DND-41 (cell line): ENCODE measurements around the gene LDLRAP1.
"Not testable (repeated sequence)": the region's sequence is repeated elsewhere in the genome, so short reads cannot be mapped to it uniquely, and the experiment has no call there.

Source experiments
- ATAC-seq: fragments of 200-7000 bp; cut with Tn5 transposase; 3 replicates; pipeline ENCODE4 v1.9.1; 2021; ENCODE audit warnings: low read depth; ENCODE audit not compliant: insufficient read depth
- DNase-seq: peaks from one replicate; pipeline ENCODE4 v3.0.0-alpha.2; 2020
- H2AFZ ChIP-seq: 2 replicates; pipeline ENCODE4 v1.6.0; 2012; ENCODE audit warnings: low read depth, low read length
- H3K27ac ChIP-seq: 2 replicates; pipeline ENCODE4 v1.5.1; 2012; ENCODE audit warnings: low read length, inconsistent platforms
- H3K27me3 ChIP-seq: fragments of 200-600 bp; sonication (generic); 2 replicates; pipeline ENCODE4 v1.6.0; 2012; ENCODE audit warnings: low read length, mild to moderate bottlenecking, inconsistent platforms; ENCODE audit not compliant: insufficient read depth, poor library complexity
- H3K36me3 ChIP-seq: 2 replicates; pipeline ENCODE4 v1.5.1; 2012; ENCODE audit warnings: low read length, inconsistent platforms; ENCODE audit not compliant: insufficient read depth
- H3K4me1 ChIP-seq: 2 replicates; pipeline ENCODE4 v1.5.1; 2012; ENCODE audit warnings: mild to moderate bottlenecking, low read length; ENCODE audit not compliant: insufficient read depth
- H3K4me2 ChIP-seq: 2 replicates; pipeline ENCODE4 v1.6.0; 2012; ENCODE audit warnings: mild to moderate bottlenecking, moderate library complexity, low read length, inconsistent platforms; ENCODE audit not compliant: insufficient read depth
- H3K4me3 ChIP-seq, 2 experiments: fragments of 200-600 bp in 1 of 2; shearing (Covaris generic) in 1 of 2; 2 replicates each; pipeline ENCODE4 v1.5.1; 2012 to 2016; ENCODE audit warnings: inconsistent platforms in 2 of 2, low read length in 2 of 2, mild to moderate bottlenecking in 2 of 2, low read depth in 1 of 2, moderate library complexity in 1 of 2
- H3K79me2 ChIP-seq: 2 replicates; pipeline ENCODE4 v1.6.0; 2012; ENCODE audit warnings: low read length, inconsistent platforms; ENCODE audit not compliant: insufficient read depth
- H3K9ac ChIP-seq: 2 replicates; pipeline ENCODE4 v1.6.0; 2012; ENCODE audit warnings: low read depth, mild to moderate bottlenecking, inconsistent platforms, low read length, moderate library complexity
- H3K9me3 ChIP-seq: 2 replicates; pipeline ENCODE4 v1.5.1; 2012; ENCODE audit warnings: low read length, moderate library complexity, mild to moderate bottlenecking, inconsistent platforms; ENCODE audit not compliant: insufficient read depth, severe bottlenecking
- H4K20me1 ChIP-seq: 2 replicates; pipeline ENCODE4 v1.6.0; 2012; ENCODE audit warnings: low read length; ENCODE audit not compliant: insufficient read depth
- EZH2 ChIP-seq: IDR thresholded peaks from 3 replicates; pipeline ENCODE4 v1.6.1; 2012; ENCODE audit warnings: borderline replicate concordance, low read depth, mild to moderate bottlenecking, moderate library complexity, low read length, inconsistent platforms; ENCODE audit not compliant: severe bottlenecking
- TF ChIP-seq, protein P1 (sequence below): IDR thresholded peaks from 2 replicates; pipeline ENCODE4 v1.5.1; 2012; ENCODE audit warnings: borderline replicate concordance, low read length, moderate library complexity, mild to moderate bottlenecking; ENCODE audit not compliant: poor library complexity, severe bottlenecking; ENCODE audit errors: extremely low read depth

Gene LDLRAP1

GRCh38 chr1:25598879-25599278 lies 55.5 kb downstream of the LDLRAP1 start:
- peaks cover 4% of the 10 kb centered on the region; the same call in 1 of the 2 replicates for H4K20me1 ChIP-seq
- no peaks in the 10 kb centered on the region for H3K9me3 ChIP-seq
- TF ChIP-seq EZH2, result no peak
- TF ChIP-seq, protein P1, sequence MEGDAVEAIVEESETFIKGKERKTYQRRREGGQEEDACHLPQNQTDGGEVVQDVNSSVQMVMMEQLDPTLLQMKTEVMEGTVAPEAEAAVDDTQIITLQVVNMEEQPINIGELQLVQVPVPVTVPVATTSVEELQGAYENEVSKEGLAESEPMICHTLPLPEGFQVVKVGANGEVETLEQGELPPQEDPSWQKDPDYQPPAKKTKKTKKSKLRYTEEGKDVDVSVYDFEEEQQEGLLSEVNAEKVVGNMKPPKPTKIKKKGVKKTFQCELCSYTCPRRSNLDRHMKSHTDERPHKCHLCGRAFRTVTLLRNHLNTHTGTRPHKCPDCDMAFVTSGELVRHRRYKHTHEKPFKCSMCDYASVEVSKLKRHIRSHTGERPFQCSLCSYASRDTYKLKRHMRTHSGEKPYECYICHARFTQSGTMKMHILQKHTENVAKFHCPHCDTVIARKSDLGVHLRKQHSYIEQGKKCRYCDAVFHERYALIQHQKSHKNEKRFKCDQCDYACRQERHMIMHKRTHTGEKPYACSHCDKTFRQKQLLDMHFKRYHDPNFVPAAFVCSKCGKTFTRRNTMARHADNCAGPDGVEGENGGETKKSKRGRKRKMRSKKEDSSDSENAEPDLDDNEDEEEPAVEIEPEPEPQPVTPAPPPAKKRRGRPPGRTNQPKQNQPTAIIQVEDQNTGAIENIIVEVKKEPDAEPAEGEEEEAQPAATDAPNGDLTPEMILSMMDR, result no peak
- H3K27me3 ChIP-seq, result peaks cover 18% of the 10 kb centered on the region
- no peak overlapping the region for H3K27ac ChIP-seq
- H3K4me1 ChIP-seq, result no peaks in the 10 kb centered on the region
- ATAC-seq (no peak), DNase-seq (no peak)
- H3K79me2 ChIP-seq, result no peaks in the 10 kb centered on the region
- no peak overlapping the region for H2AFZ ChIP-seq
- no peak overlapping the region for H3K4me2 ChIP-seq
- H3K36me3 ChIP-seq, result no peaks in the 10 kb centered on the region
- no peak overlapping the region for H3K9ac ChIP-seq
- no peak overlapping the region for H3K4me3 ChIP-seq

- Histone ChIP-seq H3K4me3 (no peak overlapping the region), H2AFZ (no peak overlapping the region), H3K4me1 (no peaks in the 10 kb centered on the region), H4K20me1 (peaks cover 4% of the 10 kb centered on the region; the same call in 1 of the 2 replicates), H3K4me2 (no peak overlapping the region), H3K9ac (no peak overlapping the region), H3K36me3 (no peaks in the 10 kb centered on the region), H3K79me2 (no peaks in the 10 kb centered on the region), H3K27me3 (peaks cover 18% of the 10 kb centered on the region), H3K9me3 (no peaks in the 10 kb centered on the region), H3K27ac (no peak overlapping the region)
- DNase-seq, result no peak
- TF ChIP-seq EZH2, result no peak
- TF ChIP-seq, protein P1, result no peak
- no peak for ATAC-seq
Measured at GRCh38 chr1:25599969-25600610, 56.7 kb downstream of the LDLRAP1 start.

DNA sequence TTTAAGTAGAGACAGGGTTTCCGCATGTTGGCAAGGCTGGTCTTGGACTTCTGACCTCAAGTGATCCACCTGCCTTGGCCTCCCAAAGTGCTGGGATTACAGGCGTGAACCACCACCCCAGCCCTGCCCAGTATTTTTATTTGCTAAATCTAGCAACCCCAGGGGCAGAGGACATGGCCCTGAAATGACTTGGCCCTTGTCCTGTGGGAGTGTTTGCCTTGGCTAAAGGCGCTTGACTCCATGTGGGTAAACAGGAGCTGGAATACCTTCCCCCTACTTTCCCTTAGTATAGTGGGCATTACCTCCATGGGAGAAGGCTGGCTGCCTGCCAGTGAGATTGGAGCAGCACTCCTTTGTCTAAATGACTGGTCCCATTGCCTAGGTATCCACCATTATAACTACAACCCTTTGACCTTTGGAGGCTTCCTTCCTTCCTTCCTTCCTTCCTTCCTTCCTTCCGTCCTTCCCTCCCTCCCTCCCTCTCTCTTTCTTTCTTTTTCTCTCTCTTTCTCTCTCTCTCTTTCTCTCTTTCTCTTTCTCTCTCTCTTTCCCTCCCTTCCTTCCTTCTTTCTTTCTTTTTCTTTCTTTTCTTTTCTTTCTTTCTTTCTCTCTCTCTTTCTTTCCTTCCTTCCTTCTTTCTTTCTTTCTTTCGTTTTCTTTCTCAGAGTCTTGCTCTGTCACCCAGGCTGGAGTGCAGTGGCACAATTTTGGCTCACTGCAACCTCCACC lies 57.7 kb downstream of the LDLRAP1 start:
- not testable (repeated sequence) for H3K9me3 ChIP-seq, ATAC-seq, H4K20me1 ChIP-seq, H3K4me2 ChIP-seq, H3K36me3 ChIP-seq, H3K4me1 ChIP-seq, H3K79me2 ChIP-seq, H2AFZ ChIP-seq, DNase-seq, H3K27ac ChIP-seq, H3K4me3 ChIP-seq, H3K9ac ChIP-seq
- peaks cover 21% of the 10 kb centered on the region for H3K27me3 ChIP-seq

DNA sequence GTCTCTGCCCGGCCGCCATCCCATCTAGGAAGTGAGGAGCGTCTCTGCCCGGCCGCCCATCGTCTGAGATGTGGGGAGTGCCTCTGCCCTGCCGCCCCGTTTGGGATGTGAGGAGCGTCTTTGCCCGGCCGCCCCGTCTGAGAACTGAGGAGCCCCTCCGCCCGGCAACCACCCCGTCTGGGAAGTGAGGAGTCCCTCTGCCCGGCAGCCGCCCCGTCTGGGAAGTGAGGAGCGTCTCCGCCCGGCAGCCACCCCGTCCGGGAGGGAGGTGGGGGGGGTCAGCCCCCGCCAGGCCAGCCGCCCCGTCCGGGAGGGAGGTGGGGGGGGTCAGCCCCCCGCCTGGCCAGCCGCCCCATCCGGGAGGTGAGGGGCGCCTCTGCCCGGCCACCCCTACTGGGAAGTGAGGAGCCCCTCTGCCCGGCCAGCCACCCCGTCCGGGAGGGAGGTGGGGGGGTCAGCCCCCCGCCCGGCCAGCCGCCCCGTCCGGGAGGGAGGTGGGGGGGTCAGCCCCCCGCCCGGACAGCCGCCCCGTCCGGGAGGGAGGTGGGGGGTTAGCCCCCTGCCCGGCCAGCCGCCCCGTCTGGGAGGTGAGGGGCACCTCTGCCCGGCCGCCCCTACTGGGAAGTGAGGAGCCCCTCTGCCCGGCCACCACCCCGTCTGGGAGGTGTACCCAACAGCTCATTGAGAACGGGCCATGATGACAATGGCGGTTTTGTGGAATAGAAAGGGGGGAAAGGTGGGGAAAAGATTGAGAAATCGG lies 60.6 kb downstream of the LDLRAP1 start:
- H3K9me3 ChIP-seq, H3K27ac ChIP-seq, H3K4me2 ChIP-seq, H3K36me3 ChIP-seq, H4K20me1 ChIP-seq, H2AFZ ChIP-seq, H3K4me1 ChIP-seq, H3K79me2 ChIP-seq, ATAC-seq, DNase-seq, H3K9ac ChIP-seq, H3K4me3 ChIP-seq: not testable (repeated sequence)
- H3K27me3 ChIP-seq, result peaks cover 16% of the 10 kb centered on the region
